ENCODE measurements around the gene SLC13A5. TPM values are rescaled to one million over a fixed set of nuclear protein-coding genes. Genes with fewer than 3 reads are reported as not detected.

Gene SLC13A5
- total RNA-seq, 1 experiment from 2014 or later, result 0.07 TPM

DNA sequence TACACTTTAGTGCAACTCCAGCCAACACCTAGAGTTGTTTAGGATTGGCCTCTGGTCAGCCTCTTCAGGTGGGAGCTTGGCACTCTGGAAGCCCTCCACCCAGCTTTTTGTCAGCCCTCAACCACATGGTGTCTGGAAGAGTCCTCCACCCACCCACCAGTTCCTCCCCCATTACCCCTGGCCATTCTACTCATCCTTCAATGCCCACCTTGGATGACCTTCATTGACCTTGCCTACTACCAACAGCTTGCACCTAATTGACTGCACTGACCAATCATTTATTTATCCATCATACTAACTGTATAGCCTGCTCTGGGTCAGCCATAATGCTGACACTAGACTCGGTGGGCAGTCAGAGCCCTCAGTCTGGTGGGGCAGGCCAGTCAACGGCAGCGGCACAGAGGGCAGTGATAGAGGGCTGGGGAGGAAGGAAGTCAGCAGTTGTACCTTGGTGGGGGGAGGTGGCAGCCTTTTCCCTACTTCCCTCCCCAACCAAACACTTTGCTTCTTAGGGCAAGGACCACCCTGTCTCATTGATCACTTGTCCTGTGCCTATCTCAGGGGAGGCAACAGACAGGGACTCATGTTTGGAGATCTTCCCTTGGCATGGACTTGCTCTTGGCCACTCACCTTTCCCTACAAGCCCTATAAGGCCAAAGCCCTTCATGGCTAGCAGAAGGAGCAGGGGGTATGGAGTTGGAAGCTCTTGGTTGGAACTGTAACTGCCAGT, 29.3 kb downstream of the SLC13A5 start (continued):
- no peak for TF ChIP-seq EZH2 (IDR thresholded peaks at IDR 0.05)
- TF ChIP-seq, protein P1, sequence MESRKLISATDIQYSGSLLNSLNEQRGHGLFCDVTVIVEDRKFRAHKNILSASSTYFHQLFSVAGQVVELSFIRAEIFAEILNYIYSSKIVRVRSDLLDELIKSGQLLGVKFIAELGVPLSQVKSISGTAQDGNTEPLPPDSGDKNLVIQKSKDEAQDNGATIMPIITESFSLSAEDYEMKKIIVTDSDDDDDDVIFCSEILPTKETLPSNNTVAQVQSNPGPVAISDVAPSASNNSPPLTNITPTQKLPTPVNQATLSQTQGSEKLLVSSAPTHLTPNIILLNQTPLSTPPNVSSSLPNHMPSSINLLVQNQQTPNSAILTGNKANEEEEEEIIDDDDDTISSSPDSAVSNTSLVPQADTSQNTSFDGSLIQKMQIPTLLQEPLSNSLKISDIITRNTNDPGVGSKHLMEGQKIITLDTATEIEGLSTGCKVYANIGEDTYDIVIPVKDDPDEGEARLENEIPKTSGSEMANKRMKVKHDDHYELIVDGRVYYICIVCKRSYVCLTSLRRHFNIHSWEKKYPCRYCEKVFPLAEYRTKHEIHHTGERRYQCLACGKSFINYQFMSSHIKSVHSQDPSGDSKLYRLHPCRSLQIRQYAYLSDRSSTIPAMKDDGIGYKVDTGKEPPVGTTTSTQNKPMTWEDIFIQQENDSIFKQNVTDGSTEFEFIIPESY (IDR thresholded peaks at IDR 0.05; ENCODE audit: extremely low read depth, insufficient replicate concordance, low read length), result no peak

DNA sequence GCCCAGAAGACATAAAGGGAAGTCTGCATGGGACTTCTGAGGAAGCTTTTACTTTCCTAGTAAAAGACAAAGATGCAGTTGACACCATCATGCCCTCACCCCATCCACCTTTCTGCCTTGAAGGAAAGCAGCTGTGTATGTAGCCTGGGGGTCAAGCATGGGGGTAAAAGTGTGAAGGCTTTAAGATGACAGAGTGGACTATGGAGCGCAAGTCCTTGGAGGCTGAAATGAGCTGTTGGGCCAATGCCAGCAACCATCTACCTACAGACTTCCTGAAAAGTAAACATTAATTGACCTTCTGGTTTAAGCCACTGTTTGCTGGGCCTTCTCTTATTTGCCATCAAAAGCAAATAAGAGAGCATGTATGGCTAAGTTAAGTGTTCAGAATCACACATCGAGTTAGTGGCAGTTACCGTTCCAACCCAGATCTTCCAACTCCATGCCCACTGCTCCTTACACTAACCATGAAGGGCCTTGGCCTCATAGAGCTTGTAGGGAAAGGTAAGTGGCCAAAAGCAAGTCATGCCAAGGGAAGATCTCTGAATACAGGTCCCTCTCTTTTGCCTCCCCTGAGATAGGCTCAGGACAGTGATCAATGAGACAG, 30.0 kb downstream of the SLC13A5 start:
- TF ChIP-seq, protein P2, sequence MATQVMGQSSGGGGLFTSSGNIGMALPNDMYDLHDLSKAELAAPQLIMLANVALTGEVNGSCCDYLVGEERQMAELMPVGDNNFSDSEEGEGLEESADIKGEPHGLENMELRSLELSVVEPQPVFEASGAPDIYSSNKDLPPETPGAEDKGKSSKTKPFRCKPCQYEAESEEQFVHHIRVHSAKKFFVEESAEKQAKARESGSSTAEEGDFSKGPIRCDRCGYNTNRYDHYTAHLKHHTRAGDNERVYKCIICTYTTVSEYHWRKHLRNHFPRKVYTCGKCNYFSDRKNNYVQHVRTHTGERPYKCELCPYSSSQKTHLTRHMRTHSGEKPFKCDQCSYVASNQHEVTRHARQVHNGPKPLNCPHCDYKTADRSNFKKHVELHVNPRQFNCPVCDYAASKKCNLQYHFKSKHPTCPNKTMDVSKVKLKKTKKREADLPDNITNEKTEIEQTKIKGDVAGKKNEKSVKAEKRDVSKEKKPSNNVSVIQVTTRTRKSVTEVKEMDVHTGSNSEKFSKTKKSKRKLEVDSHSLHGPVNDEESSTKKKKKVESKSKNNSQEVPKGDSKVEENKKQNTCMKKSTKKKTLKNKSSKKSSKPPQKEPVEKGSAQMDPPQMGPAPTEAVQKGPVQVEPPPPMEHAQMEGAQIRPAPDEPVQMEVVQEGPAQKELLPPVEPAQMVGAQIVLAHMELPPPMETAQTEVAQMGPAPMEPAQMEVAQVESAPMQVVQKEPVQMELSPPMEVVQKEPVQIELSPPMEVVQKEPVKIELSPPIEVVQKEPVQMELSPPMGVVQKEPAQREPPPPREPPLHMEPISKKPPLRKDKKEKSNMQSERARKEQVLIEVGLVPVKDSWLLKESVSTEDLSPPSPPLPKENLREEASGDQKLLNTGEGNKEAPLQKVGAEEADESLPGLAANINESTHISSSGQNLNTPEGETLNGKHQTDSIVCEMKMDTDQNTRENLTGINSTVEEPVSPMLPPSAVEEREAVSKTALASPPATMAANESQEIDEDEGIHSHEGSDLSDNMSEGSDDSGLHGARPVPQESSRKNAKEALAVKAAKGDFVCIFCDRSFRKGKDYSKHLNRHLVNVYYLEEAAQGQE (IDR thresholded peaks at IDR 0.05; ENCODE audit: low read depth), result no peak
- TF ChIP-seq SRF (IDR thresholded peaks at IDR 0.05; ENCODE audit: low read depth), result no peak
- no peak for TF ChIP-seq EZH2phosphoT487 (IDR thresholded peaks at IDR 0.05; ENCODE audit: borderline replicate concordance)
- TF ChIP-seq CEBPB (IDR thresholded peaks at IDR 0.05; ENCODE audit: low read depth), result no peak
- no peak for TF ChIP-seq POLR2AphosphoS5 (IDR thresholded peaks at IDR 0.05; ENCODE audit: low read depth, low read length)
- no peak for TF ChIP-seq FOSL1 (IDR thresholded peaks at IDR 0.05; ENCODE audit: low read depth)
- TF ChIP-seq ZNF274 (IDR thresholded peaks at IDR 0.05; ENCODE audit: low read depth, low read length), result no peak
- no peak for TF ChIP-seq EGR1 (IDR thresholded peaks at IDR 0.05; ENCODE audit: low read depth)
- DNase-seq (ENCODE audit: low read depth, low spot score), result no peak

More for the DNA sequence above, 30.0 kb downstream of the SLC13A5 start:
- Histone ChIP-seq H3K9me3 (ENCODE audit: control insufficient read depth in 1 of 2, insufficient read depth in 1 of 2, low read depth in 1 of 2, low read length in 2 of 2) (no peaks in the 10 kb centered on the region), H4K20me1 (ENCODE audit: insufficient read depth) (no peaks in the 10 kb centered on the region), H3K9ac (ENCODE audit: low read length) (no peak overlapping the region), H3K9me2 (ENCODE audit: insufficient read depth) (no peaks in the 10 kb centered on the region), H2AFZ (ENCODE audit: low read depth, low read length, poor library complexity, severe bottlenecking) (no peak overlapping the region), H3K27me3 (ENCODE audit: insufficient read depth, low read length) (no peaks in the 10 kb centered on the region), H3K4me2 (ENCODE audit: low read length) (no peak overlapping the region), H3K79me2 (ENCODE audit: insufficient read depth, low read length) (no peaks in the 10 kb centered on the region), H3K4me1 (ENCODE audit: control insufficient read depth in 1 of 2, insufficient read depth in 2 of 2, low read length in 2 of 2) (no peaks in the 10 kb centered on the region), H3K36me3 (ENCODE audit: control insufficient read depth in 1 of 2, insufficient read depth in 2 of 2, low read length in 2 of 2) (no peaks in the 10 kb centered on the region), H3K4me3 (replicated peaks in 1 of 2; ENCODE audit: low read depth in 1 of 2, low read length in 2 of 2) (no peak overlapping the region), H3K27ac (ENCODE audit: low read depth, low read length) (no peak overlapping the region)
- intact Hi-C loops (cut with micrococcal nuclease), result no loop called here
- ChIA-PET CTCF (no interaction called here), POLR2A (no interaction called here), RAD21 (ENCODE audit: low non-redundant PET in 1 of 2, low total read pairs in 2 of 2, uncharacterized antibody in 2 of 2, unreplicated experiment in 2 of 2) (no interaction called here)
- BruUV-seq (replicated peaks), result no TSS peak
- ATAC-seq, result no peak
